HG03354 (cell line): Measurements from ENCODE around the gene CNTN5.

Experiments used
- ATAC-seq: cut with Tn5 transposase; IDR thresholded peaks from one replicate; pipeline ENCODE4 v1.9.1; 2021; ENCODE audit warnings: mild to moderate bottlenecking; ENCODE audit not compliant: unreplicated experiment, poor library complexity, severe bottlenecking

CNTN5 gene

DNA sequence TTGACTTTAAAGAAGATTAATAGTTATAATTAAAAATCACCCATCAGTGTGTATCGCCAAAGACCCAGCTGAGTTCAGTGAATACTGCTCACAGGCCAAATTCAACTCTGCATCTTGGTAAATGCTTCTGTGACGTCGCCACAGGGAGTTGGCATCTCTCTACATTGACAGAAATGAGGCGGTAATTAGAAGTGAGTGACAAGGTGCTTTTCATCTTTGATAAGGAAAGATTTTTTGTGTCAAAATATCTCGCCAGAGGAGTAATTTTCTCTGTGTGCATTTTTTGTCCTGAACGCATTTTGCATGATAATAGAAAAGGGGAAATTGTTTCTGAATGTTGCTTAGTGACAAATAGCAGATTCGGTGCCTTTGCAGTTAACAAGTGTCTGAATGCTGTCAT lies 345.8 kb downstream of the CNTN5 start:
- no peak for ATAC-seq

DNA sequence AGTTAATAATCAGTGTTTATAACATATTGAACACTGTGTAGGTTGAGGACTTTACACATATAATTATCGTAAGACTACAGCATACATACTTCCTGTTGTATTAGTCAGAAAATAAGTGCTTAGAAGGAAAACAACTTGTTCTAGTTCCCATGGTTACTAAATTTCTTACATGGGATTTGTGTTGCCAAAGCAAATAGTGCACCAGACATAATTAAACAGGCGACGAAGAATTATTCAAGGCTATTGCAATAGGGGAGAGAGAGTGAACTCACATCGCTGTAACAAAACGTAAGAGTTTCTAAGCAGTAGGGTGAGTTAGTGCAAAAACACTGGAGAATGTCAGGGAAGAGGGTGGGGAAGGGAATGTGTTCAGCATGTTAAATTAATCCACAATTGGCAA lies 347.8 kb downstream of the CNTN5 start:
- ATAC-seq, result no peak

DNA sequence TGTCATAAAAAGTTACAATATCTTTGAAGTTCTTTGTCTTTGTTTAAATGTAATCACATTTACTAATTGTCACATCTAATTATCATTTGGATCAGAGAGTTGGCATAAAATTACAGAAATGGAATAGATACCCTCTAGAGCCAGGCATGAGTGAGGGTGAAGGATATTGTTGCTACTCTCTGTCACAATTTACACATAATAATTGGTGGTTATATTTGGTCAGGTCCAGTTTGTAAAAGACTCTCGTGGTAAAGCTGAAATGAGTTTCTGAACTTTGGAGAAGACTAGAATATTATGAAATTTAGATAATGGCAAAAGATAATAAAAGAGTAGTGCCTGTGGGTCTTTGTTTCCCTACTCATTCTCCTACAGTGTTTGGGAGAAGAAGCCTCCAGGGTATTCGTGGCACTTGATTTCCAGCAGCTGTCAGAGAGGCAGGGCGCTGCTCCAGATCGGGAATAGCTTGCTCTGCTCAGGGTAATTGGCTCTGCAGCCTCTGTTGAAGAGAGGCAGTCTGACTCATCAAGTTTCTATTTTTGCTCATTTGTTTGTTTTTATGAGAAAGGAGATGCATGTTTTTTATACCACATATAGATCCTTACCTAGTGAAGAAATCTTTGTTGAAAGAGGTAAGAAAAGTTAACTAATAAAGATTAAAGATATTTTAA lies 349.9 kb downstream of the CNTN5 start:
- ATAC-seq, result no peak

DNA sequence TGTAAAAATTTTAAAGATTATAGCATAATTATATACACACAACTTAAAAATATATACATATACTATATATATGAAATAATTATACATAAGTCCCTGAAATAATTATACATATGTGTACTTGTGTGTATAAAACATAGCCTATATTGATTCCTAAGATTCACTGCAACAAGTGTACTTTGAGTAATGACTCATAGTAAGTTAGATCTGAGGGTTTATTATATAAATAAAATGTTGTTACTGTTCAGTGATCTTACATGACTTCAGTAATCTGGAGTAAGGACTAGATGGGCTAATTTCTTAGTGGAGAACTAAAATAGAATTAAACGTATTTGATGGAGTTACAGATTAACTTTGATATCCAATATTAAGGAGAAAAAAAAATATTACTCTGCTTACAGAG lies 350.5 kb downstream of the CNTN5 start:
- no peak for ATAC-seq

DNA sequence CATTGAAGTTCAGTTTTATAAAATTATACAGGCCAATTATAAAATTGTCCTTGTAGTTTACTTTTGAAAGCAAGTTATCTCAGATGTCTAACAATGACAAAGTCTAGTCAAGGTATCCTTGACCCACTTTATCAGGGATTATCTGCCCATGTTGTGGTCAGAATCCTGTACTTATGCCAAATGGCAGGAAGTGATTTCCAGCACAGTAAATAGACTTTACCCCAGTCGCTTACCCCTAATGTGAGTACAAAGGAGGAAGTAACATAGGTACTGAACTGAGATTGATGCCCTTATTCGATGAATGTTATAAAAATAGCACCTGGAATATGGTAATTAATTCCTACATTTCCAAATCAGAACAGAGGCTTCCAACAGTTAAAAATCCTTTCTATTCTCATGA lies 355.7 kb downstream of the CNTN5 start:
- ATAC-seq, result no peak

DNA sequence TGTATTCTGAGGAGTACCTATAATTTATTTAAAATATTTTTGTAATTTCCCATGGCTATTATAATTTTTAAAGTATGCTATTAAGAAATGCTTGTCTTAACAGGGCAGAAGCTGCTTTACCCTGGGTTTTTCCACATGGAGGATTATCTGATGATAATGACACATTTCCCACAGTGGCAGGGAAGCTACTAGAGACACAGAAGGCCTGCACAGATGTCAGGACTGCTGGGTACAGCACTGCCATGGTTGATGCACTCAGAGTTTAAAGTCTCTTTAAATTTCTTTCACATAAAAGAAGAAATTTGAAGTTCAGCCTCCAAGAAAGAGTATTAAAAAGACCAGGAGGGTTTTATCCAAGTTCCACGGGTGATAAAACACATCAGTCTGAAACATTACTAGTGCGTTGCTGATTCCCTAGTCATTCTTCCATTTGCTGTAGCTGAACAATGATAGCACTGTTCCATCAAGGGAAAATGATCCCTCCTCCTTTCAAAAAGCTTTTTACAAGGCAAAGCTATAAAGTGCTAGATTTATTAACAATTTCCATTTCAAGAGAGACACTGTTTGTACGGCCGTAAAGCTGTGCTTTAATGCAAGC lies 363.0 kb downstream of the CNTN5 start:
- no peak for ATAC-seq

DNA sequence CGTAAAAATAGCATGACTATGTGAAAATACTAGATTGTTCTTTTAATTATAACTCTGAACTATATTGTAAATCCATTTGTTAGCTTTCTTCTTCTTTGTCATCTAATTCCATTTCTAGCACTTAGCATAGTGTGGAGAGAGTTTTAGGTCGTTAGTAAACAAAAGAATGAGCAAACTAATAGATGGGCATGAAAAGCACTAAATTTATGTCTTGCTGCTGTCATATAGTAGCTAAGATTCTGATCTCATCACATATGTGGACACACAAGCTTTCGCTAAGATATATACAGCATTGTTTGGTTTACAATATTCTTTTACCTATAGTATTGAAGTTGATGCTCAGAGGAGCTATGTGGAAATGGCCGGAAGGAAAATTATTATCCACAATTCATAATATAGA lies 370.5 kb downstream of the CNTN5 start:
- no peak for ATAC-seq

DNA sequence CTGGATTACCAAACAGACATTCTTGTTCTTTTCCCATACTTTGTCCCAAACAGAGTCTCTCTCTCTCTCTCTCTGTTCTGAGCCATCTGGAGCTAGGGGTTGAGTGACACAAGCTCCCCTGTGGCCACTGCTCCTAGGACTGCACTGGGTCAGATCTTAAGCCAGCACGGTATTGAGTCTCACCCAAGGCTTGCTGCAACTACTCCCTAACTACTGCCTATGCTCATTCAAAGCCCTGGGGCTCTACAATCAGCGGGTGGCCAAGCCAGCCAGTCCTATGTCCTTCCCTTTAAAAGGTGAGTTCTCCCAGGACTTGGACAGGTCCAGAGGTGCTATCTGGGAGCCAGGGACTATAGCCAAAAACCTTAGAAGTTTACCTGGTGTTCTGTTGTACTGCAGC lies 385.6 kb downstream of the CNTN5 start:
- no peak for ATAC-seq

DNA sequence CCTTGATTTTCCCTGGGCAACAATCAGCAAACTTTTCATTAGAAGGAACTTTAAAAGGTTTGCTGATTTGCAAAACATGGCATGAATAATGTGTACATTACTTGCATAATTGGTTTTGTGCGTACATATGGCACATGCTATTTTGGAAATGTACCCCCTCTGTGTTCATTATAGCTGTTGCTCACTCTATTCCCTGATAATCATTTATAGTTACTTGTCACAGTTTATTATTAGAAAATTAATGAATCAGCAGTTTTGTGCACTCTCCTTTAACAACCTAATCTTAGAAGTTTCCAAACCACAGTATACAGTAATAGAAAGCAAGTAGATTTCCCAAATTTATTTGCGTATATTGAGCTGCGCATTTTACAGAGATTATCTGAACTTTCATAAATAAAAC lies 389.9 kb downstream of the CNTN5 start:
- no peak for ATAC-seq

DNA sequence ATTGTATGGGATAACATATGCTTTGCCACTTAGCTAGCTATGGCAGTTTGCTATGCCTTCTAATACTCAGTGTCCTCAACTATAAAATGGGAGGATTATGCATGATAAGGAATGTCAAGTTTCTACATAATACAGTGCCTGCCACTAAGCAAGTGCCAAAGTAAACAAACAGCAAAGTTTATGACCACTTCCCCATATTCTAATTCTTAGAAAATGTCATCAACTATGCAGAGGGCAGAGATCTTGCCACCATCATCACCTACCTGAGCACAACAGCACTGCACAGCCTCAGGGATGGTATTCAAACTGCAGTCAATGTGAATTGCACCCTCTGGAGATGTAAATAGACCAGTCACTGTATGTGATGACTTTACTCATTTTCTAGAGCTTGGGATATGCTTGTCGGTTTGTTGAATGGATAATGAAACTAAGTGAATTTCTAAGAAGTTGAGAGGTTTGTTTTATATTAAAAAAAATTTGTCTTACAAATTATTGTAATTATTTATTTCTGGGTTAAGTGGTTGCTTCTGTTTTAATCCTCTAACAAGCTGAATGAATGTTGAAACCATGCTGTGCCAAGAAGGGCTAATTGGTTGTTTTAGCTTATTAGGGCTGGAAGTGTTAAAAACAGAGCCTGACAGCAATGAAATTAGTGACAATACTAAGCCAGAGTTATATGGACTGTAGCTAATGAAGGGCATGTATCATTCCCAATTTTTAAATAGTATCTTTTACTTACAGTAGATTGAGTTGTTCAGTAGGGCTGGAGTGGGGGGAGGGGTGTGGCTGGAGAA lies 398.4 kb downstream of the CNTN5 start:
- ATAC-seq, result no peak

DNA sequence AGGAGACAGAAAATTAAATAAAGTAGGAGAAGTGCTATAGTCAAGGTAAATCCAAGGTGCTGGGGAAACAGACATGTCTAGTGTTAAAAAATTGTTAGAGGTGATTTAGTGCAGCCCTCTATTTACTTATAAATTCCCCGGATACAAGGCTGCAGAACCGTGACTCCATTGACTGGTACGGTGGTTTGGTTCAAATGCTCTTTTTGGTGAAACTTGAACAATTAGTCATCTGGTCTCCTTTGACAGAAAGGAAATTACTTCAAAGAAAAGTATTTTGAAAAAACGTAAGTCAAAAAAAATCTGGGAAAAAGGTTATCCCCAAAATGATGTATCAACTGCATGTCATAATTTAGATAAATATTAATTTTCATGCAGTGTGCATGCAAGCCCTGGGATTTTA lies 399.2 kb downstream of the CNTN5 start:
- no peak for ATAC-seq

DNA sequence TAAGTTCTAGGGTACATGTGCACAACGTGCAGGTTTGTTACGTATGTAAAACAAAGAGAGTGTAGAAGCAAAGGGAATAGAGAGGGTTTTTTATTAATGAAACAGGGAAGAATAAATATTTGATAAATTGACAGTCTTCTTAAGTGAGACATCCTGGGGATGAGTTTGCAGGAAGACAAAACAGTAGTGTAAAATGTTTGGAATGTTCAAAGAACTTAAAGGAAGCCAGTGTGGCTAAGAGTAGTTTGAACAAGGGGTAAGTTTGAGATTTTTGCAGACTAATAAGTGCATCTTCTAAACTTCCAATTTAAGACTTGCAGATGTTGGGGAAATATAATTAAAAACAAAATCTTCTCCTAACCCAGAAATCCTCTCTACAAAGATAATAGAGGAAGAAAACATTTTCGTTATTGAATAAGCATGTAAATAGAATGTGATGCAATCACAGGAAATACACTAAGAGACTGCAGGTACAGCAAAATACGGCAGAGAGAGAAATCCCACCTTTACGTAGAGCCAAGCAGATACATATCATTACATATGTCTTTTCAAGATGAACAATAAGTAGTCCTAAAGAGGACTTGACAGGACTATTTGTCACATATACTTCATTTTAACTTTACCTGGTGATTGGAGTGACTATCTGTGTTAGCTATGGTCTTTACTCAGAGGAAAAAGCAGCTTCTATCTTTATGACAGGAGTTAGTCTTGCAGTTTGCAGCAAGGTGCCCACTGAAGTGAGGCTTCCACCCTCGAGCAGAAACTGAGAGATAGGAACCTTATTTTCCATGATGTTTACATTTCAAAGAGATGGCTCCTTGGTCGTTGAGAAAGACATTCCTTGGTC lies 402.1 kb downstream of the CNTN5 start:
- ATAC-seq, result no peak

DNA sequence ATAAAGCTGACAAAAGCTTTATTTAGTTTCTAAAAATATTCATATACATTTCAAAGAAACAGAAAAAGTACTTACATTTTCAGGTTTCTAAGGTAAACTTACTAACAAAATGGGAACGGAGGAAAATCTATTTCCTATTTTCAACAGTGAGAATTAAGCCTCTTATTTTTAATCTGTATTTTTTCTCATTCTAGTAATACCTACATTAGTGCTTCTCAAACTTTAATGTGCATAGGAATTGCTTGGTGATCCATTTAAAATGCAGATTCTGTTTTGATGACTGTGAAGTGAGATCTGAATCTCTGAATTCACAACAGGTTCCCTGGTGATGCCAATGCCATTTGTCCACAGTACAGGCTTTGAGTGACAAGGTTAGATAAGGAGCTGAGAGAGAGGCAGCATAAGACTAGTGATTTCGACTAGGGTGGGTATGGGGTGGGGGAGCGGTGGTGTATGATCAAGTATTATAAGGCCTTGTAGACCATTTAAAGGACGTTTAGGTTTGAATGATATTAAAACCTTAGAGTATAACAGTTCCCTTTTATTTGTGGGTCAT lies 402.8 kb downstream of the CNTN5 start:
- ATAC-seq, result no peak

DNA sequence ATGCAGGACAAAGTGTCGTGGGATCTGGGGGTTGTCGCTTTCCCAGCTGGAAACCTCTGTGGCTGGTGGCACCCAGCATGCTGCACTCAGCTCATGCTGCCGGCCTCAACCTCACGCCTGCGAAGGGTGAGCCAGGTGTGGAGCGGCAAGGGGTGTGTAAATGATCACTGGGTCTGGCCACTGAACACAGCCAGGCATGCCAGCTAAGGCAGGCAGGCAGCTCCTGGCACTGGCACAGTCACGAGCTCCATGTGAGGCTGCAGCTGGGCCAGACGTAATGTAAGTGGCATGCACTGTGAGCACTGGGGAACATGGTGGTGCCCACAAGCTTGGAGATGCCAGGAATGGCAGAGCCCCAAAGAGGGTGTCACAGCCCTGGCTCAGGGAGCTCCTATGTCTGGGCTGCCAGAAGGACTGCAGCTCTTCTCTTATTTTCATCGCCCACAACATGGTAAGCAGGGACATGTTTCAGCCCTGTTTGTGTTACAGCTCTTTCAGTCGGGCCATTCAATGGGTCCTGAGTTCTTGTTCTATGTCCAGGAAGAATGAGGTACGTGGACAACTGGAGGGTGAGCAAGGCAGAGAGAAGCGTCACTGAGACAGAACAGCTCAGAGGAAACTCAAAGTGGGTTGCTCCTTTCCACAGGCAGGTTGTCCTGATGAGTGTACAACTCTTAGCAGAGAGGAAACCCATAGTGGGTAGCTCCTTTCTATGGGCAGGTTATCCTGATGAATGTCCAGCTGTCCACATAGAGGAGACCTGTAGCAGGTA lies 403.8 kb downstream of the CNTN5 start:
- ATAC-seq, result no peak

DNA sequence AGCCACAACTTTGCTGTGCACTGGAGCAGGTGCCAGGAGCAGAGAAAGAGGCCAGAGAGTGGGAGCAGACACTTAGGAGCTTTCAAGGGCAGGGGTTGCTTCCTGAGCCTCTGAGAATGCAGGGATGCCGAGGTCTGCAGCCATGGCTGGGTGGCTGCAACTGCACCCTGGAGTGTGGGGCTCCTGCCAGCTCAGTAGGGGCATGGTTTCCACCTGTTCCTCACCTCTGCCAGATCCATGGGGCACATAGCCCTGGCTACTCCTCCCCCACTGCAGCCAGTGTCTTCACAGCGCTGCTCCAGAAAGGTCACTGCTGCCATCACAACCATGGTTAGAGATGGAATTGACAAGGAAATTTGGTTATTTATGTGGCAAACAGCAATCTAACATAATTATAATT lies 404.8 kb downstream of the CNTN5 start:
- no peak for ATAC-seq

DNA sequence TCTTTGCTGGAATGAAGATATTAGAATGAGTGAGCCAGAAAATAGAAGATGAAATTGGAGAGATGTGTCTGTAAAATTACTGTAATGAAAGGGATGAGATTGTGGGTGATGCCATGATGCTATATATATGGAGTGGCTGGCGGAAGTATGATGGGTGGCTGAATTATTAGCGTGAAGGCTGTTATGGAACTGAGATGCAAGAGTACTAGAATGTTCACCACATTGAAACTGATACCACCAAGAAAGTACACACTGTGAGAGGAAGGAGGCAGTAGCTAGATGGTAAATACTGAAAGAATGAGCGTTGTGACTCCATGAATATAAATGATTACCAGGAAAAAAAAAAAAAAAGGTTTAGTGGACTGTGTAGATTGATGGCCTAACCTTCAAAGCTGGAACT lies 411.9 kb downstream of the CNTN5 start:
- peak; percentile 68 for ATAC-seq

DNA sequence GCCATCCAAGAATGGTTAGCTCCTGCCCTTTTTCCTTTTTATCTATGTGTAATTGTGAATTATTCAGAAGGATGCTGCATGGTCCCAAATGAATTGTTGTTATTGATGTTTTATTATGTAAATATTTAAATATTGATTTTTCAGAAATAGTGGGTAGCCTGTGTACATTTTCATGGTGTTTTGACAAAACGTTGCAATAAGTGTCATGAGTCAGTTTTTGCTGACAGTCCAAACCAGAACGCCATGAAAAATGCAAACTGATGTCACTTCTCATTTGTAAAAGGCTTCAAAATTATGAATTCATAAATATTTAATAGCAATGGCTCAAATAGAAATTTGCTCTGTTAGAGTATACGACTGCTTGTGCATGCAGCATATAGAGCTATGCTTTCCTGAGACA lies 422.5 kb downstream of the CNTN5 start:
- no peak for ATAC-seq

DNA sequence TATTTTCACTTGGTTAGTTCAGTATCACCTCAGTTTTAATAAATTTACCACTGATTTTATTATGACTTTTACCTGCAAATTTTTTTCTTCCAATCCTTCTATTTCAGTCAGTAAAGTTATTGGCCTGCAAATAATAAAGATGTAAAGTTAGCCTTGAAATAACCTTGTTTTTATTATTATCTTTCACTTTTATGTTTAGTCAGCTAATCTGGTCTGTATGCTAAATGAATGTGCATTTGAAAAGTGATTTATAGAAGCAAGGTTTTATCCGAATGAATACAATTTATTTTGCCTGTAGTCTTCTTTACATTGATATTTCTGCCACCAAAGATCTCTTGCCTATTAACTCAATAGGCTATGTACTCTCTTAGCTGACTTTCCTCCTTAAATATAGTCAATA lies 425.7 kb downstream of the CNTN5 start:
- no peak for ATAC-seq

DNA sequence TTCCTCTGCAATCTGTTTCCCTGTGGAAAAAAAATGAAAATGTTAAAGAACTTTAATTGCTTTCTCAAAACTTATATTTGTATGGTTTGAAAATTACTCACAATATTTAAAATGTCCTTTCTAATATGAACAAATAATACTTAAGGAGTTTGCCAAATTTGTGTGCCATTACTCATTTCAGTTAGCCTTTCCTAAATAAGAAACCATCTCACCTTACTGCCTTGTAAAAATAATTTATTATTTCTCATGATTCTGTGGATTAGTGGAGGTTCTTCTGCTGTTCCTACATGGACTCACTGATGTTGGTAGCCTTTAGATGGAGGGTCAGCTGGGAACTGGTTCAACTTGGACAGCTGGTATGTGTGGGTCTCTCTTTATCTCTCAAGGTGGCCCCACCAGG lies 428.6 kb downstream of the CNTN5 start:
- no peak for ATAC-seq
